G401.6 (cell line): ENCODE data around the gene SCAMP4.

ENCODE experiments used
- FAIRE-seq: peaks from 2 replicates; lab custom pipeline; 2012; peaks lifted over from hg19 to GRCh38; lab: Jason Lieb, UNC

The SCAMP4 gene

DNA sequence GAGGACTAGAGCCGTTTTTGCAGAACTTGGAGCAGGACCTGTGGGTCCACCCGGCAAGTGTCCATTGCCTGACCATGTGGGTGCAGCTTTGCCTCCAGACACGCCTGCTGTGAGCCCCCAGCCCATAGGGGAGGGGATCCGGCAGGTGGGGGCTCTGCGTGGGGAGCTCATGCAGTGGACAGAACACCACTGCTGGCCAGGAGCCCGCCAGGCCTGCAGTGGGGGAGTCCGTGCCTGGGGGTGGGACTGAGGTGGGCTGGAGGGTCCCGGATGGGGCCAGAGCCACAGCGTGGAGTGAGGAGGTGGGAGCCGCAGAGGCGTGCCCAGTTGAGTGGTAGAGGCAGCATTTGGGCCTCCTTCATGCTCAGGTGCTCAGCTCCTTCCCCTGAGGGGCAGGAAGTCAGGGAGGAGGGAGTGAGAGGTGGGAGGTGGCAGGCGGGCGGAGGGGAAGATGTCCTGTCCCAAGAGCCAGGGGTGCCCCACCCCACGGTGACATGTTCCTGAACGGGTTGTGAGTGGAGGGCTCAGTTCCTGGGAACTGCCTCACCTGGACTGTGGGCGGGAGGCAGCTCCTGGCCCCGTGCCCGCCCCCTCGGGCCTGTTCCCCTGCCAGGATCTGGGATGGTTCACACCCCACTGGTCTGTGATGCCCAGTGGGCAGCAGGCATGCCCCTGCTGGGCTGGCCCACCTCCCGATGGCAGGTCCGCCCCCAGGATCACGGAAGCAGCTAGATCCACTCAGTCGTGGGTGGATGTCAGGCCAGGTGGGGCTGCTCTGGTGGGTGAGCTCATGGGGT lies 8.8 kb downstream of the SCAMP4 start:
- FAIRE-seq, result no peak

GRCh38 chr19:1914826-1915341 lies 9.7 kb downstream of the SCAMP4 start:
- no peak for FAIRE-seq

- FAIRE-seq, result no peak
Observed at GRCh38 chr19:1917146-1917545, 11.9 kb downstream of the SCAMP4 start.

GRCh38 chr19:1917926-1918325 lies 12.7 kb downstream of the SCAMP4 start:
- FAIRE-seq, result no peak

DNA sequence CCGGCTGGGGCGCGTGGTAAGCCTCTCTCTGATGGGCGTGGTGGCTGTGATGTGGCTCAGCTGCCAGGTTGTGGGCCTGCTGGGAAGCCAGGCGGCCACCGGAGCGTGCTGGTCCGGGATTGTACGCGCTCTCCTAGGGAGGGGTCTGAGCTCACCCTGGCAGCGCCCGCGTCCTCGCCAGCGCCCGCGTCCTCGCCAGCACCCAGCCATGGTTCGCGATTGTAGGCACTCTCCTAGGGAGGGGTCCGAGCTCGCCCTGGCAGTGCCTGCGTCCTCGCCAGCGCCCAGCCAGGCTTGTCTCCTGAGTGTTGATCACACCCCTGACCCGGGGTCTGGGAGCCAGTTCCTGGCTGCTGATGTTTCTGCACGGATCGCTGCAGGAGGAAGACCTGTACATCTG lies 13.8 kb downstream of the SCAMP4 start:
- FAIRE-seq, result no peak

- no peak for FAIRE-seq
Observed at GRCh38 chr19:1920644-1921043, 15.4 kb downstream of the SCAMP4 start.

DNA sequence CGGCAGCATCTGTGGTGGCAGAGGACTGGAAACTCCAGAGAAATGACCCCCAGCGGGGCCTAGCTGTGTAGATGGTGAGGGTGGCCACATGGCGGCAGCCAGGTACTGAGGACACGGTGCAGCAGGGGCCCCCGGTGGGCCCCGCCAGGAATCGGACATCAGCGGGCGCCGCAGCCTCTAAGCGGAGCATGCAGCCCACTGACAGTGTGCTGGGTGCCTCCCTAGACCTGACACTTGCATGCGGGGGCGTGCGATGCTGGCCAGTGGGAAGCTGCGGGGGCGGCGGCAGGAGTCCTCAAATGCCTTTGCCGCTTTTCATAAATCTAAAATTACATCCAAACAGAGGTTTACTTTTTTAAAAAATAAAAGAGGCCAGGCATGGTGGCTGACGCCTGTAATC lies 16.1 kb downstream of the SCAMP4 start:
- no peak for FAIRE-seq

- FAIRE-seq, result no peak
Observed at GRCh38 chr19:1921825-1922224, 16.6 kb downstream of the SCAMP4 start.

DNA sequence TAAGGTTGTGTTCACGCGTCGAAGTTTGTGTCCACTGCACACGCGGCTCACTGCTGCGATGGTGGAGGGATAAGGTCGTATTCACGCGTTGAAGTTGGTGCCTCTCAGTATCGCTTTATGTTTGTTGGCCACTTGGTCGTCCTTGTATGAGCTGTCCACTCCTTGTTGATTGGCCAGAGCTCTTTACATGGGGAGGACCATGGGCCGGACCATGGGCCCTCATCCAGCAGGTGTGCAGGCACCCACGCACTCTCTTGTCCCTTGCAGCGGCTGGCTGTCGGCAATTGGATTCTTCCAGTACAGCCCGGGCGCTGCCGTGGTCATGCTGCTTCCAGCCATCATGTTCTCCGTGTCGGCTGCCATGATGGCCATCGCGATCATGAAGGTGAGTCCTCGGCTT lies 17.6 kb downstream of the SCAMP4 start:
- FAIRE-seq, result no peak

GRCh38 chr19:1923319-1923718 lies 18.1 kb downstream of the SCAMP4 start:
- no peak for FAIRE-seq

DNA sequence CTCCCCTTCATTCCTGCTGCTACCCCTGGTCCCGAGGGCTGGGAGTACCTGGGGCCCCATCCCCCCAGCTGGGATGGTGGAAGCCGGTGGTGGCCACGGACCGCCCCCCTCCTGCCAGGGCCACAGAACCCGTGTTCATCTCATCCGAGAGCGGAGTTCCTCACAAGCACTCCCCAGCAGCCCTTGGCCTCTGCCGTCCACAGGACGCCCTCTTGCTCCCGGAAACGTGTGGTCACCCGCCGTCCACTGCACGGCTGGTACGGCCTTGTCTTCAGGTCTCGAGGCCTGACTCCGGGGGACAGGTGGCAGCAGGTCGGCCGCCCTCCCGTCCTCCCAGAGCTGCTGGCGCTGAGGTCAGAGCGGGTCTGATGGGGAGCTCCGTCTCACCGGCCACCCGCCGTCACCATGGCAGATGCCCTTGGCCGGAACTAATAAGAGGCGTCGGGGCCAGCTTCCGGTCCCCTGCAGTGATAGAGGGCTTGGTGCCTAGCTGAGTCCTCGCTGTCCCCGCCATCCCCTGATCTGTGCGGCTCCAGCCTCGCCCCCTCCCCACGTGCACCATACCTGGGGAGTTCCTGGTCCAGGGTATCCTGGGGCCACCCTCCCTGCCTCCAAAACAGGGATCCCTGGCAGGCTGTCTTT lies 19.2 kb downstream of the SCAMP4 start:
- no peak for FAIRE-seq

- FAIRE-seq, result no peak
Observed at GRCh38 chr19:1925544-1925943, 20.3 kb downstream of the SCAMP4 start.

DNA sequence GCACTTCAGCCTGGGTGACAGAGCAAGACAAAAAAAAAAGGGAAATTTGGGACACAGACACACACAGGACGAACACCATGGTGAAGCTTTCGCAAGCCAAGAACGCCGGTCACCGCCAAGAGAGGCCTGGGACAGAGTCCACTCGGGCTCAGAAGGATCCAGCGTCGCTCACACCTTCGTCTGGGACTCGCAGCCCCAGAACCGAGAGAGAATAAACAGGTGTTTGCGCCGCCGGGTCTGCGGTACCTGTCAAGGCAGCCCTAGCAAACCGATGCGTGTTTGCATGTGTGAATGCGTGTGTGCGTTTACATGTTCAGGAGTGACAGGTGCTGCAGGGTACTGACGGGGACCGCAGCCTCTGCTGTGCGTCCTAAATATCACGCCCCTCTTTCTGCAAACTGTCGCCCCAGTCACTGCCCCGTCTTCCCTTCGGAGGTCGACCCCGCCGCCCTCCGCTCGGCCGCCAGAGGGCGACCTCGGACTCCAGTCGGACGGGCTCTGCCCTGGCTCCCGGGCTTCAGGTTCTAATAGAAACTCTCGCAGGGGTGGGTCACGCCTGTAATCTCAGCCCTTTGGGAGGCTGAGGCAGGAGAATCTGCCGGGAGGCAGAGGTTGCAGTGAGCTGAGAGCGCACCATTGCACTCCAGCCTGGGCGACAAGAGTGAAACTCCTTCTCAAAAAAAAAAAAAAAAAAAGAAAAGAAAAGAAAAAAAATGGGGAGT lies 24.0 kb downstream of the SCAMP4 start:
- no peak for FAIRE-seq

- FAIRE-seq, result no peak
Observed at GRCh38 chr19:1931445-1931844, 26.2 kb downstream of the SCAMP4 start.

DNA sequence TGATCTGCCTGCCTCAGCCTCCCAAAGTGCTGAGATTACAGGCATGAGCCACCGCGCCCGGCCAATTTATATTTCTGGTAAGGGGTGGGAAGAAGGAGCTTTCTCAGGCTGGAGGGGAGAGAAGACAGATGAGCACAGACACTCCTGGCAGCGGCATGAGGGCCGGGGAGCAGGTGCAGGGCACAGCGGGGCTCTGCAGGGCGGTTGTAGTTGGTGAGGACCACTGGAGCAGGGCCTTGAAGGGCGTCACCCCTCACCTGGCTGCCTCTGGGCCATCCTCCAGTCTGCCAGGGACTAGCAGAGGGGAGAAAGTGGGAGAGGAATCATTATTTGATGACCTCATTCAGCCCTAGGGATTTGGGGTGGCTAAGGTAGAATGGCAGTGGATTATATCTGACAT lies 27.2 kb downstream of the SCAMP4 start:
- FAIRE-seq, result no peak

- FAIRE-seq, result no peak
Observed at GRCh38 chr19:1933244-1933643, 28.0 kb downstream of the SCAMP4 start.

DNA sequence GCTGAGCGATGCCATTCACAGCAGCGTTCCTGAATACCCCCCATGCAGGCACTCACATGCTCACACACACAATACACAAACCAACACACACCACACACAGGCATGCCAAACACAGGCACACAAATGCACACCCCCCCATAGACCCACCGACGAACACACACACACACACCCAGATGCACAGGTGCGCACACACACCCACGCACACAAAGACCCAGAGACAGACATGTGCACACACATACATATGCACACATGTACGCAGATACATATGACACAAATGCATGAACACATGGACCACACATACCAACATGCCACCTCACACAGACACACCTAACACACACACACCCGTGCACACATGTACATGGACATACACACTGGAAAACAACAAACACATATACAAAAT lies 28.7 kb downstream of the SCAMP4 start:
- FAIRE-seq, result no peak

DNA sequence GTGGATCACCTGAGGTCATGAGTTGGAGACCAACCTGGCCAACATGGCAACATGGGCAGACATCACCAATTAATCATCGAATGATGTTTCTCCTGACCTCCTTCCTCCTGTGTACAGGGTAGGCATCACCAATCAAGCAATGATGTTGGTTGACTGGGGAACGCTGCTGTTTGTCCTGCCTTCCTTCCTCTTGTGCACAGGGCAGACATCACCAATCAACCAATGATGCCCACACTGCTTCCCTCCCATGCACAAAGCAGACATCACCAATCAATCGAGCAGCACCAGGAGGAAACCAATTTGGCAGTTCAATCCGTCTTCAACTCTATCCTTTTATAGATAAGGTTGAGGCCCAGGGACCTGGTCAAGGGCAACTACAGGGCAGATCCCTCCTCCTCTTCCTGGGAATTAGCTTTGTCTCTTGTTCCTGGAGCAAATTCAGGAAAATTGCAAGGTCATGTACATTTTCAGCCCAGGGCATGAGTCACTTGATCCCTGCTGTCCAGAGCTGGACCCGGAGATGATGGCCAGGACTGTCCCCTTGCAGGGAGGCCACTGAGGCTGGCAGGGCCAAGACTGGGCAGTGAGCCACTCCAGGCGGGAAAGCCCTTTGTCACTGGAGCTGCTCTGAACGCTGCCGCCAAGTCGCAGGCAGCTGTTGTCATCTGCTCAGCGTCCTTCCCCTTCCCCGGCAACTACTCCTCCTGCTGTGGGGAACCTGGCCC lies 30.4 kb downstream of the SCAMP4 start:
- FAIRE-seq, result no peak

DNA sequence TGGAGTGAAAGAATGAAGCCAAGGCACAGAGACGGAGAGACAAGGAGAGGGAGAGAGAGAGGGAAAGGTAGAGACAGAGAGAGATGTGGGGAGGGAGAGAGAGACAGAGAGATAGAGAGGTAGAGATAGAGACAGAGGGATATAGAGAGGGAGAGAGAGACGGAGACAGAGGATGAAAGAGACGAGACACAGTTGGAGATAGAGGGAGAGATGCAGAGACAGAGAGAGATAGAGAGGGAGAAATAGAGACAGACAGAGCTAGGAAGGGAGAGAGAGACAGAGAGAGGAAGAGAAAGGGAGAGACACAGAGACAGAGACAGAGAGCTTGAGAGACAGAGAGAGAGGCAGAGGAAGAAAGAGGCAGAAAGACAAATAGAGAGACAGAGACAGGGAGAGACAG lies 31.2 kb downstream of the SCAMP4 start:
- FAIRE-seq, result no peak

DNA sequence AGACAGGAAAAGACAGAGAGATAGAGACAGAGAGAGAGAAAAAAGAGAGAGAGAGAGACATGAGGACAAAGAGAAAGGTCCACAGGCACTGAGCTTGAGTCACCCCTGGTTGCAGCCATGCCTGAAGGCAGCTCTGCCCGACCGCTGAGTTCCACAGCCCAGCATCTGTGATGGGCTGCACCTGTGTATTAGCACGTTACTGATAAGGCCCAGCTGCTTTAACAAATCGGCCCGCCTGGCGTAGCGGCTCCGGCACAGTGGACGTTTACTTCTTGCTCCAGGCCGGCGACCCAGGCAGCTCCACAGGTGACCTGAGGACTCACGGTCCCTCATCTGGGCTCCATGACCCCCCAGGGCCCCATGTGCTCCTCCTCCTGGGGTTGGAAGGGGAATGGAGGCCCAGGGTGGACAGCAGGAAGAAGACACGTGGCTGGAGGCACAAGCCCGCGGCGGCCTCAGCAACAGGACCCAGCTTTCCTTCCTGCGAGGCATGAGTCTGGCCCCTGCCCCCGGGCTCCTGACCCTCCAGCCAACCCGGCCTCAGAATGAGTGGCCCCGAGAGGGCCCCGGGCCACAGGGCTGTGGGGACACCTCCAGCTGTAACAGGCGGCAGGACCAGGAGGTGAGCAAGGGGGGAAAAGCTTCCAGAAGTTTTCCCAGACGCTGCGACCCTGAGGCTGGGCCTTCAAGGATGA lies 31.9 kb downstream of the SCAMP4 start:
- FAIRE-seq, result no peak

- FAIRE-seq, result no peak
Observed at GRCh38 chr19:1938071-1938470, 32.9 kb downstream of the SCAMP4 start.
